Endometrial microvascular endothelial cells (primary cell): ENCODE measurements around the gene CEACAM5. TPM values are rescaled to one million over a fixed set of nuclear protein-coding genes. Genes with fewer than 3 reads are reported as not detected.
"Not testable (repeated sequence)": the region's sequence is repeated elsewhere in the genome, so short reads cannot be mapped to it uniquely, and the experiment has no call there.

Experiments
- in situ Hi-C: cut with HindIII; loops from 2 replicates; pipeline ENCODE4 v1.10.0; 2017; ENCODE audit warnings: low sequenced_read_pairs, low pct_unique_long_range_greater_than_20kb; ENCODE audit errors: inconsistent ontology term
- total RNA-seq: library from RNA; depleted of rRNA; stranded (reverse); fragments of >200 nt; gene quantifications from one replicate; pipeline ENCODE4 v1.2.3, GENCODE V29; 2015; ENCODE audit errors: inconsistent ontology term

CEACAM5 gene
- total RNA-seq, 1 donor from 2014 or later, result not detected

- in situ Hi-C loops, result no loop called here
These were observed 9.0 kb upstream of the CEACAM5 start for GRCh38 chr19:41699231-41699967.

- in situ Hi-C loops, result no loop called here
These were observed 8.5 kb upstream of the CEACAM5 start for GRCh38 chr19:41699968-41700323.

GRCh38 chr19:41700381-41701195 lies 7.8 kb upstream of the CEACAM5 start:
- in situ Hi-C loops, result no loop called here

- in situ Hi-C loops, result no loop called here
These were observed 6.9 kb upstream of the CEACAM5 start for GRCh38 chr19:41701401-41702075.

GRCh38 chr19:41702171-41702651 lies 6.2 kb upstream of the CEACAM5 start:
- in situ Hi-C loops, result no loop called here

GRCh38 chr19:41703602-41704293 lies 4.7 kb upstream of the CEACAM5 start:
- in situ Hi-C loops, result no loop called here

- in situ Hi-C loops, result no loop called here
These were observed 2.8 kb upstream of the CEACAM5 start for GRCh38 chr19:41705393-41706174.

- in situ Hi-C loops, result no loop called here
These were observed 1.5 kb upstream of the CEACAM5 start for GRCh38 chr19:41706741-41707501.

- in situ Hi-C loops, result no loop called here
These were observed 969 bp upstream of the CEACAM5 start for GRCh38 chr19:41707502-41707812.

- in situ Hi-C loops, result no loop called here
These were observed 505 bp upstream of the CEACAM5 start for GRCh38 chr19:41707871-41708371.

GRCh38 chr19:41709516-41709915 lies 1.1 kb downstream of the CEACAM5 start:
- in situ Hi-C loops, result not testable (repeated sequence)

GRCh38 chr19:41709951-41710645 lies 1.7 kb downstream of the CEACAM5 start:
- in situ Hi-C loops, result no loop called here

GRCh38 chr19:41711376-41712261 lies 3.2 kb downstream of the CEACAM5 start:
- in situ Hi-C loops, result no loop called here

GRCh38 chr19:41714598-41714997 lies 6.2 kb downstream of the CEACAM5 start:
- in situ Hi-C loops, result no loop called here

GRCh38 chr19:41718761-41719160 lies 10.3 kb downstream of the CEACAM5 start:
- in situ Hi-C loops, result no loop called here

GRCh38 chr19:41720103-41720502 lies 11.7 kb downstream of the CEACAM5 start:
- in situ Hi-C loops, result no loop called here
